ENCODE data around the gene ADGRL3.

The ADGRL3 gene

GRCh38 chr4:61293707-61294400 lies 93.7 kb downstream of the ADGRL3 start:
- no peaks in the 10 kb centered on the region for H3K36me3 ChIP-seq (ENCODE audit: insufficient read depth)
- H3K27ac ChIP-seq = no peak overlapping the region
- H3K79me2 ChIP-seq (ENCODE audit: insufficient read depth, low read depth) = no peaks in the 10 kb centered on the region
- H4K20me1 ChIP-seq (ENCODE audit: insufficient read depth) = no peaks in the 10 kb centered on the region
- no peak overlapping the region for H3K4me3 ChIP-seq (IDR thresholded peaks at IDR 0.05; ENCODE audit: insufficient read depth, low read depth, low read length)
- H3K4me1 ChIP-seq (ENCODE audit: low read depth, poor library complexity, severe bottlenecking) = no peaks in the 10 kb centered on the region
- no peak overlapping the region for H3K9ac ChIP-seq
- TF ChIP-seq CTCF (conservative IDR thresholded peaks at IDR 0.05; ENCODE audit: low read depth, low read length) = no peak
- H3K27me3 ChIP-seq (ENCODE audit: insufficient read depth, low read depth) = no peaks in the 10 kb centered on the region
- no peak overlapping the region for H2AFZ ChIP-seq (ENCODE audit: low read depth)
- no peak overlapping the region for H3K4me2 ChIP-seq

GRCh38 chr4:61294936-61295335 lies 94.8 kb downstream of the ADGRL3 start:
- no peak for TF ChIP-seq CTCF (conservative IDR thresholded peaks at IDR 0.05; ENCODE audit: low read depth, low read length)
- Histone ChIP-seq H3K4me3 (IDR thresholded peaks at IDR 0.05; ENCODE audit: insufficient read depth, low read depth, low read length) (no peak overlapping the region), H3K9ac (no peak overlapping the region), H2AFZ (ENCODE audit: low read depth) (no peak overlapping the region), H3K4me1 (ENCODE audit: low read depth, poor library complexity, severe bottlenecking) (no peaks in the 10 kb centered on the region), H3K79me2 (ENCODE audit: insufficient read depth, low read depth) (no peaks in the 10 kb centered on the region), H4K20me1 (ENCODE audit: insufficient read depth) (no peaks in the 10 kb centered on the region), H3K36me3 (ENCODE audit: insufficient read depth) (no peaks in the 10 kb centered on the region), H3K27me3 (ENCODE audit: insufficient read depth, low read depth) (no peaks in the 10 kb centered on the region), H3K4me2 (no peak overlapping the region), H3K27ac (no peak overlapping the region)

GRCh38 chr4:61296144-61296543 lies 96.0 kb downstream of the ADGRL3 start:
- no peaks in the 10 kb centered on the region for H4K20me1 ChIP-seq (ENCODE audit: insufficient read depth)
- no peaks in the 10 kb centered on the region for H3K79me2 ChIP-seq (ENCODE audit: insufficient read depth, low read depth)
- H3K36me3 ChIP-seq (ENCODE audit: insufficient read depth) = no peaks in the 10 kb centered on the region
- no peaks in the 10 kb centered on the region for H3K27me3 ChIP-seq (ENCODE audit: insufficient read depth, low read depth)
- H3K9ac ChIP-seq = no peak overlapping the region
- H3K4me1 ChIP-seq (ENCODE audit: low read depth, poor library complexity, severe bottlenecking) = no peaks in the 10 kb centered on the region
- no peak overlapping the region for H3K4me2 ChIP-seq
- TF ChIP-seq CTCF (conservative IDR thresholded peaks at IDR 0.05; ENCODE audit: low read depth, low read length) = no peak
- H3K27ac ChIP-seq = no peak overlapping the region
- no peak overlapping the region for H2AFZ ChIP-seq (ENCODE audit: low read depth)
- no peak overlapping the region for H3K4me3 ChIP-seq (IDR thresholded peaks at IDR 0.05; ENCODE audit: insufficient read depth, low read depth, low read length)

- Histone ChIP-seq H4K20me1 (ENCODE audit: insufficient read depth) (no peaks in the 10 kb centered on the region), H3K4me2 (no peak overlapping the region), H3K4me3 (IDR thresholded peaks at IDR 0.05; ENCODE audit: insufficient read depth, low read depth, low read length) (no peak overlapping the region), H3K79me2 (ENCODE audit: insufficient read depth, low read depth) (no peaks in the 10 kb centered on the region), H3K27ac (no peak overlapping the region), H3K9ac (no peak overlapping the region), H3K36me3 (ENCODE audit: insufficient read depth) (no peaks in the 10 kb centered on the region), H3K27me3 (ENCODE audit: insufficient read depth, low read depth) (no peaks in the 10 kb centered on the region), H3K4me1 (ENCODE audit: low read depth, poor library complexity, severe bottlenecking) (no peaks in the 10 kb centered on the region), H2AFZ (ENCODE audit: low read depth) (no peak overlapping the region)
- no peak for TF ChIP-seq CTCF (conservative IDR thresholded peaks at IDR 0.05; ENCODE audit: low read depth, low read length)
These were observed 98.1 kb downstream of the ADGRL3 start for GRCh38 chr4:61298178-61298740.
